Measurements from ENCODE around the gene TCEAL9. TPM values are rescaled to one million over a fixed set of nuclear protein-coding genes. Genes with fewer than 3 reads are reported as not detected.

Gene TCEAL9
- total and polyA plus RNA-seq, 2 experiments from 2014 or later, result 212 to 257 TPM

- Histone ChIP-seq H2AFZ (no peak overlapping the region), H4K20me1 (ENCODE audit: insufficient read depth, poor library complexity, severe bottlenecking) (no peaks in the 10 kb centered on the region), H3K4me3 (no peak overlapping the region), H3K9me3 (ENCODE audit: low read depth) (no peaks in the 10 kb centered on the region), H3K9me2 (replicated peaks; ENCODE audit: insufficient read depth) (no peaks in the 10 kb centered on the region), H3K4me1 (ENCODE audit: insufficient read depth) (no peaks in the 10 kb centered on the region), H3K27me3 (no peaks in the 10 kb centered on the region), H3K79me2 (peaks cover 14% of the 10 kb centered on the region), H3K4me2 (no peak overlapping the region), H3K36me3 (replicated peaks; ENCODE audit: insufficient read depth, low read depth) (no peaks in the 10 kb centered on the region), H3K27ac (no peak overlapping the region)
- 74% methylated on average over 3 of the region's 3 CpGs for WGBS (ENCODE audit: low lambda C conversion rate, missing lambda C conversion rate)
- DNase-seq (ENCODE audit: low spot score), result no peak
- TF ChIP-seq EZH2phosphoT487 (IDR thresholded peaks at IDR 0.05; ENCODE audit: low read depth, severe bottlenecking, unreplicated experiment) (no peak), CTCF (IDR thresholded peaks at IDR 0.05; ENCODE audit: poor library complexity) (no peak), EZH2 (IDR thresholded peaks at IDR 0.05; ENCODE audit: borderline replicate concordance) (no peak)
Observed at GRCh38 chrX:103373581-103373980, 17.3 kb downstream of the TCEAL9 start.

GRCh38 chrX:103376118-103376978 lies 20.0 kb downstream of the TCEAL9 start, which contains the start of gene BEX3:
Gene BEX3 (plus strand): TSS chrX:103376538. CDS start chrX:103377522, 984 bp downstream.
- 39% methylated on average over 32 of the region's 62 CpGs for WGBS (ENCODE audit: low lambda C conversion rate, missing lambda C conversion rate)
- TF ChIP-seq CTCF (IDR thresholded peaks at IDR 0.05; ENCODE audit: poor library complexity), result no peak
- no peak for TF ChIP-seq EZH2phosphoT487 (IDR thresholded peaks at IDR 0.05; ENCODE audit: low read depth, severe bottlenecking, unreplicated experiment)
- TF ChIP-seq EZH2 (IDR thresholded peaks at IDR 0.05; ENCODE audit: borderline replicate concordance), result no peak
- H3K27ac ChIP-seq, result peak within 1 kb of the TSS; percentile 97
- H2AFZ ChIP-seq, result peak within 1 kb of the TSS; percentile 70
- no peaks in the 10 kb centered on the region for H3K27me3 ChIP-seq
- peak within 1 kb of the TSS; percentile 86 for H3K4me2 ChIP-seq
- peak; percentile 79 for DNase-seq (ENCODE audit: low spot score)
- no peaks in the 10 kb centered on the region for H3K9me2 ChIP-seq (replicated peaks; ENCODE audit: insufficient read depth)
- H4K20me1 ChIP-seq (ENCODE audit: insufficient read depth, poor library complexity, severe bottlenecking), result no peaks in the 10 kb centered on the region
- no peaks in the 10 kb centered on the region for H3K9me3 ChIP-seq (ENCODE audit: low read depth)
- no peaks in the 10 kb centered on the region for H3K4me1 ChIP-seq (ENCODE audit: insufficient read depth)
- H3K79me2 ChIP-seq, result peaks cover 14% of the 10 kb centered on the region
- peak within 1 kb of the TSS; percentile 74 for H3K4me3 ChIP-seq
- no peaks in the 10 kb centered on the region for H3K36me3 ChIP-seq (replicated peaks; ENCODE audit: insufficient read depth, low read depth)

- Histone ChIP-seq H3K79me2 (peaks cover 14% of the 10 kb centered on the region), H3K27ac (peak overlapping the region; percentile 97), H4K20me1 (ENCODE audit: insufficient read depth, poor library complexity, severe bottlenecking) (no peaks in the 10 kb centered on the region), H3K4me3 (peak overlapping the region; percentile 74), H3K27me3 (no peaks in the 10 kb centered on the region), H2AFZ (peak overlapping the region; percentile 70), H3K9me2 (replicated peaks; ENCODE audit: insufficient read depth) (no peaks in the 10 kb centered on the region), H3K4me2 (peak overlapping the region; percentile 86), H3K9me3 (ENCODE audit: low read depth) (no peaks in the 10 kb centered on the region), H3K36me3 (replicated peaks; ENCODE audit: insufficient read depth, low read depth) (no peaks in the 10 kb centered on the region), H3K4me1 (ENCODE audit: insufficient read depth) (no peaks in the 10 kb centered on the region)
- TF ChIP-seq EZH2phosphoT487 (IDR thresholded peaks at IDR 0.05; ENCODE audit: low read depth, severe bottlenecking, unreplicated experiment), result no peak
- 62% methylated on average over 3 of the region's 19 CpGs for WGBS (ENCODE audit: low lambda C conversion rate, missing lambda C conversion rate)
- DNase-seq (ENCODE audit: low spot score), result peak; percentile 46
Observed at GRCh38 chrX:103376979-103377324, 20.6 kb downstream of the TCEAL9 start.

GRCh38 chrX:103378990-103379389 lies 22.7 kb downstream of the TCEAL9 start:
- Histone ChIP-seq H4K20me1 (ENCODE audit: insufficient read depth, poor library complexity, severe bottlenecking) (no peaks in the 10 kb centered on the region), H3K27me3 (no peaks in the 10 kb centered on the region), H3K27ac (no peak overlapping the region), H2AFZ (no peak overlapping the region), H3K9me3 (ENCODE audit: low read depth) (no peaks in the 10 kb centered on the region), H3K4me2 (no peak overlapping the region), H3K36me3 (replicated peaks; ENCODE audit: insufficient read depth, low read depth) (no peaks in the 10 kb centered on the region), H3K4me3 (no peak overlapping the region), H3K9me2 (replicated peaks; ENCODE audit: insufficient read depth) (no peaks in the 10 kb centered on the region), H3K4me1 (ENCODE audit: insufficient read depth) (no peaks in the 10 kb centered on the region), H3K79me2 (peaks cover 14% of the 10 kb centered on the region)
- TF ChIP-seq CTCF (IDR thresholded peaks at IDR 0.05; ENCODE audit: poor library complexity) (no peak), EZH2phosphoT487 (IDR thresholded peaks at IDR 0.05; ENCODE audit: low read depth, severe bottlenecking, unreplicated experiment) (no peak), EZH2 (IDR thresholded peaks at IDR 0.05; ENCODE audit: borderline replicate concordance) (no peak)
- no peak for DNase-seq (ENCODE audit: low spot score)
- WGBS (ENCODE audit: low lambda C conversion rate, missing lambda C conversion rate), result 61% methylated on average over 2 of the region's 2 CpGs
